NCI-H1105 (cell line): ENCODE measurements around the gene MAPK10.
"Not testable (repeated sequence)": the region's sequence is repeated elsewhere in the genome, so short reads cannot be mapped to it uniquely, and the experiment has no call there.

Experiments
- DNase-seq: peaks from one replicate; lab custom pipeline; 2025; lab: John Stamatoyannopoulos, UW

Gene MAPK10

GRCh38 chr4:86184216-86184900 lies 175.5 kb downstream of the MAPK10 start:
- no peak for DNase-seq

GRCh38 chr4:86181585-86181984 lies 178.3 kb downstream of the MAPK10 start:
- no peak for DNase-seq

DNA sequence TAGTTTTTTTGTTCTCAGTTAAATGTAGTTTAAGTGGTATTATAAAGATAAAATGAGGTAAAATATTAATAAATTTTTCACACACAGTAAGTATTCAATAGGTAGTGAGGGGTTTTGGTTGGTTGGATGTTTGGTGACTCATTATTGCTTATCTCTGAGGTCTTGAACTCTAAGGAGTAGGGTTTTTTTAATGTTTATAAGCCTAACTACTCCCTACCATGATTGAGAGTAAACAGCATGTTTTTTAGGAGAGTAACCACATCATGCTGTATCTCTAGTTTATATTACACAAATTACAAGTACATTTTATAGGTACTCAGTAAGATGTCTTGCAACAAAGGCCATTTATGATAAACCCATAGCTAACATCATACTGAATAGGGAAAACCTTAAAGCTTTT lies 181.6 kb downstream of the MAPK10 start:
- DNase-seq: no peak

GRCh38 chr4:86174506-86174905 lies 185.3 kb downstream of the MAPK10 start:
- DNase-seq: no peak

DNA sequence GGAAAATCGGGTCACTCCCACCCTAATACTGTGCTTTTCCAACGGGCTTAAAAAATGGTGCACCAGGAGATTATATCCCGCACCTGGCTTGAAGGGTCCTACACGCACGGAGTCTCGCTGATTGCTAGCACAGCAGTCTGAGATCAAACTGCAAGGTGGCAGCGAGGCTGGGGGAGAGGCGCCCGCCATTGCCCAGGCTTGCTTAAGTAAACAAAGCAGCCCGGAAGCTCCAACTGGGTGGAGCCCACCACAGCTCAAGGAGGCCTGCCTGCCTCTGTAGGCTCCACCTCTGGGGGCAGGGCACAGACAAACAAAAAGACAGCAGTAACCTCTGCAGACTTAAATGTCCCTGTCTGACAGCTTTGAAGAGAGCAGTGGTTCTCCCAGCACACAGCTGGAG lies 191.5 kb downstream of the MAPK10 start:
- not testable (repeated sequence) for DNase-seq

- no peak for DNase-seq
These were observed 199.4 kb downstream of the MAPK10 start for GRCh38 chr4:86160426-86160825.

GRCh38 chr4:86159216-86159615 lies 200.6 kb downstream of the MAPK10 start:
- DNase-seq: no peak

DNA sequence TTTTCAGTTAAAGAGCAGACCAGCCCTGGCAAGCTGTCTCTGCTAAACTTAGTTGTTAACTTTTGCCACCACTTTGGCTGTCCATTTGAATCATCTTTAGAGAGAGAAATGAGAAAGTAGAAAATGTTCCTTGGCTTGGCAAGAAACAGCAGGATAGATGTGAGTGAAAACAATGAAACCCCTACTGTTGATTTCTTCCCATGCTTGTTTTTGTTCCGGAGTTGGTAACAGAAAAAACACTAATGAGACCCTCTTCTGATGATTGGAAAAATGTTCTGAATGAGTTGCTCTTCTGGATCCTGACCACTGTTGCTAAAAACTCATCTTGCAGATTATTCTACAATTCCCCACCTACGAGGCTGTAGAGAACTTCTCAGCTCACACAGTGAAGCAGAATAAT lies 203.3 kb downstream of the MAPK10 start:
- no peak for DNase-seq

DNA sequence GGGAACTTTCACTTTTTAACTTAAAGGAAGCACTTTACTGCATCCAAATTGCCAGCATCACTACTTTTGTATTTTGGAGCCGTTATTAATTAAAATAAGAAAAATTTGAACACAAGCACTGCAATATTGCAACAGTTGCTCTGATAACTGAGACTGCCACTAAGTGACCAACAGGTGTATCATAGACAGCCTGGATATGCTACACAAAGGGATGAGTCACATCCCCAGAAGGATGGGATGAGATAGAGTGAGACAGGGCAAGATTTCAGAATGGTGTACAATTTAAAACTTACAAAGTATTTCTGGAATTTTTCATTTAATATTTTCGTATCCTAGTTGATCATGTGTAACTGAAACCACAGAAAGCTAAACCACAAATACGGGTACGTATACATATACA lies 204.1 kb downstream of the MAPK10 start:
- DNase-seq: no peak

DNA sequence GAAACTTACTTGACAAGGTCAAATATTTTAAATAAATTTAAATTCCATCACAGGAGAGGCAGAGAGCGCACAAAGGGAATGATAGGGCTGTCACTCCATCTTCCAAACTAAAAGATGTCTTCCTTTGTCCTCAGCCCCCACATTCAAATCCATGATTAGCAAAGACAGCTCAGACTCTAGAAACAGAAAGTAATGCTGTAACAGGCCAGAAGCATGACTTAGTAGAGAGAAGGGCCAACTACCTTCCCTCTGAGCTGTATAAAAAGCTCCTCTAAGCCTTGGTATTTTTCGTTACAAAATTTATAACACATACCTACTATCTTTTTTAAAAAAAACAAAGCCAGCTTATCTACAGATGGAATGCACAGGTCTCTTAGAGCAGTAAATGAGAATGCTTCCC lies 207.4 kb downstream of the MAPK10 start:
- DNase-seq: no peak

DNA sequence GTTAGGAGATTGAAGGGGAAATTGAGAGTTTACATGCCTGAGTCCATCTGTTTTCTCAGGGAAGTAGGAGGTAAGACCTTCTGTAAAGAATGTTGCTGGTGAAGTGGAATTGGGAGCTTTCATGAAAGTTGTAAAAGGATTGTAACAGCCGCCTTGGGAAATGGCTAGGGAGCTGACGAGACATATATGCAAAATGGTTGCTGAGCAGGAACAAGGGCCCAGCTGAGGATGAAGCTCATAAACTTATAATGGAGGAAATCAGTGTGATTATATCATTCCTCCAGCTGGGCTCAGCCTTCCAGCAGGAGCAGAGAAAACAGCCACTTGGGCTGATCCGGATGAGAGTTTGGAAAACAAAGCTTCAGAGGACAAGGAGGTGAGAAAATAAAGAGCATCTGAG lies 208.7 kb downstream of the MAPK10 start:
- DNase-seq: no peak

- no peak for DNase-seq
These were observed 218.7 kb downstream of the MAPK10 start for GRCh38 chr4:86141161-86141560.

DNA sequence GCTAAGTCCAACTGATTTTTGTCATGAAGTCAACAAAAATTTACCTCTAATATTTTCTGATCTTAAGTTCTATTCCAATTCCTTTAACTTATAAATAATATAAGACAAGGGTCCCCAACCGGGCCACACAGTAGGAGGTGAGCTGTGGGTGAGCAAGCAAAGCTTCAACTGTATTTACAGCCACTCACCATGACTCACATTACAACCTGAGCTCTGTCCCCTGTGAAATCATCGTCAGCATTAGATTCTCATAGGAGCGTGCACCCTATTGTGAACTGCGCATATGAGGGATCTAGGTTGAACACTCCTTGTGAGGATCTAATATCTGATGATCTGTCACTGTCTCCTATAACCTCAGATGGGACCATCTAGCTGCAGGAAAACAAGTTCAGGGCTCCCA lies 227.4 kb downstream of the MAPK10 start:
- no peak for DNase-seq

DNA sequence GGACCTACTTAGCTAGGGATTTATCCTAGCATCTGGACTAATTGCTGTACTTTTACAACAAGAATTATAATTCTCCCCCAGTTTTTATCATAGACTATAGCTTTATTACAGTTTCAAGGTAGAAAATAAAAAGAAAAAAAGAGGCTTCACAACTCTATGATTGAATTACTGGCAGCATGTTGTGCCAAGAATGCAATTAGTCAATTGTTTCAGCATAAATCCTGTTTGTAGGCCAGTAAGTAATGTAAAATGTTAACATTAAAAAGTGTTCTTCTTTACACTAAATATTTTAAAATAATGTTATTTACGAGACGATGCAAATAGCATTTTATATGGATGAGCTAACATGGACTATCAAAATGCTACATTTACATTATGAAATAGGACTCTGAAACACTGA lies 228.4 kb downstream of the MAPK10 start:
- no peak for DNase-seq

DNA sequence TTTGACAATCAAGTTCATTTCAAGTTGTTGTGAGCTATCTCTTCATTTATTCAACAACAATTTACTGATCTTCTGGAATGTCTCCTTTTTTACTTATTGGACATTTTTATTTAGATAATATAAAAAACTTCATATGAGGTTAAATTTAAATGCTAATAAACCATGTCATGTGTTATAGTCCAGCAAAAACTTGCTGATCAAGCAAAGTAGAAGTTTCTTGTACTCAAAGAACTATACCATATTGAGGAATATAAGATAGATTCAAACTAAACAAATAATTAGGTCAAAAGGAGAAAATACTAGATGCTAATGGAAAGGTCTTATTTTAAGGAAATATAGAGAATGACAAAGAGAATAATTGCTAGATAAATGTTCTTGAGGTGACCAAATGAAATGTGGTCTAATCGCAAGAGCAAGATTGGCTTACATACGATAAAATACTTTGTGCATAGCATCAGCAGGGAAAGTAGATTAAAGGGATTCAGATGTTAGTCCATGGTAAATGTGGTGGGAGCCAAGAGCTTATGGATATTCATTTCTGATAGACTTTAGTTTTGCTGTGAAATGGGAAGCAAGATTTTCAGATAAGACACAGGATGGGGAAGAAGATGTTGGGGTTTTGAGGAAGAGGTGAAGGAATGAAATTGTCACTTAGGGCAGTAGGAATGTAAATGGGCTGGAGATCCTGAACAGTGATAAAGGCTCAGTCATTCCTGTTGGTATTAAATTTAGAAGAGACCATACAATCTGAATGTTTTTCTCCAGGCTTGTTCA lies 229.5 kb downstream of the MAPK10 start:
- no peak for DNase-seq

DNA sequence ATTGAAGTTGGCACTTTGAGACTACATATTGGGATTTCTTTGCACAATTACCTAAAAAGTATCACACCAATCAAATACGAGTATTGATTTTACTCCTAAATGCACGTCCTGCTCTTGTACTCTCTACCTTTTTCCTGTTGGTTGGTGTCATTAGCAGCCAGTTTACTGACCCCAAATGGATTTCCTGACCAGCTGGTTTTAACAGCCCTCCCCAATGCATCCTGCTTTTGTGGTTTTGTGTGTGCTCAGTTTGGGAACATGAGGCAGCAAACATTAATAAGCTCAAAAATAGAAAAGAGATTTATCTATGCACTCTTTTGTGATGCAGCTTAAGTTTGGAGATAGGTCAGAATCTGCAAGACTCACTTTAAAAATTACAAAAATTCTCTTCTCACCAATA lies 230.3 kb downstream of the MAPK10 start:
- DNase-seq: no peak

- DNase-seq: no peak
These were observed 237.4 kb downstream of the MAPK10 start for GRCh38 chr4:86122404-86122803.

DNA sequence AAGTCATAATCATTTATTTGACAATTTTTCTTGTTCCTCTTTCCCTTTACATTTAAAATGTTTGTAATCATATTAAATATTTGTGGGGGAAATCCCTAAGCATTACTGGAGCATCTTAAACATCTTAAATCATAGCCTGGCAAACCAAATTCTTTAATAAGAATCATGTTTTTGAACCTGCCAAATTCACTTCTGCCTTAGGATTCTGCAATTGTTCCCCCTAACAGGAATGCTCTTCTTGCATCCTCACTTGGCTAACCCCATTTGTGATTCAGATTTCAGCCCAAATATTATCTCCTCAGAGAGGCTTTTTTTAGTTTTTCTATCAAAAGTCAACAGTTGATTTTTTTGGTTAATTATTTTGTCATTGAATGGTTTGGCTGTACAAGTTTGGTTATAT lies 241.1 kb downstream of the MAPK10 start:
- no peak for DNase-seq

GRCh38 chr4:86117705-86118302 lies 242.0 kb downstream of the MAPK10 start:
- DNase-seq: no peak

DNA sequence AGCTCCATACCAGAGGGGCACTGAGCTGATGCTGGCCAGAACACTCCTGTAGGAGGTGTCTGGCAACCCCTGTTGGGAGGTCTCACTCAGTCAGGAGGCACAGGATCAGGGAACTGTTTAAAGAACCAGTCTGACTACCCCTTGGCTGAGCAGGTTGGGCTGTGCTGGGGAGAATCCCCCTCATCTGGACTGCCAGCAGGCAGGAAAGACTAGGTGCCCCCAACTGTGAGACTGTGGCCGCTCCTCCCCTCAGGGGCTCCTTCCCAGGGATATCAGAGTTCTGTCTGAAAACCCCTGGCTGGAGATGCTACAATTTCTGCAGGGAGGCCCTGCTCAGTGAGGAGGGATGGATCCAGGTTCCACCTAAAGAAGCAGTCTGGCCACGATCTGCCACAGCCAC lies 245.3 kb downstream of the MAPK10 start:
- DNase-seq: no peak

- DNase-seq: no peak
These were observed 251.0 kb downstream of the MAPK10 start for GRCh38 chr4:86108834-86109233.

DNA sequence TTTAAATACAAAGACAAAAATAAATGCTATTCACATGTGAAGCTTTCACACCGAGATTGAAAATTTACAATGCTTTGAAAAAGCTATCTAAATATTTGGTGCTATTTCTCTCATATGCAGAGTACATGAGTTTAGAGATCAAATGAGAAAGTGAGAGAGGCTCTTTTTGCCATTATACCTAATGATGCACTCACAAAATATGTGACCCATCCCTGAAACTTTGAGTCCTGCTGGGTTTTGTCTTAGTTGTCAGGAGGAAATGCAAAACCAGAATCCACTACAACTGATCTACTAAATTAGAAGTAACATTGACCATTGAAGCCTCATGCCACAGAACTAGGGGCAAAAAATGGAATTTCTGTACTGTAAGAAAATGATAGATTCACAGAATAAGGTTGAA lies 251.7 kb downstream of the MAPK10 start:
- DNase-seq: no peak

- DNase-seq: no peak
These were observed 252.7 kb downstream of the MAPK10 start for GRCh38 chr4:86107112-86107511.
